Large intestine (tissue), 3 donors: ENCODE data around the gene PRSS38. TPM values are rescaled to one million over a fixed set of nuclear protein-coding genes. Genes with fewer than 3 reads are reported as not detected.

Source experiments
- DNase-seq, 2 donors: peaks; one replicate each; pipeline versions ENCODE4 v3.0.0 to v3.0.0-alpha.2; 2013
- H3K27ac ChIP-seq: one replicate; pipeline ENCODE4 v1.5.1; 2013; ENCODE audit warnings: low read length
- H3K27me3 ChIP-seq: 2 replicates; pipeline ENCODE4 v1.6.1; 2013; ENCODE audit warnings: low read length; ENCODE audit not compliant: control insufficient read depth, insufficient read depth
- H3K36me3 ChIP-seq: 2 replicates; pipeline ENCODE4 v1.6.1; 2013; ENCODE audit warnings: low read length; ENCODE audit not compliant: control insufficient read depth, insufficient read depth
- H3K4me1 ChIP-seq: one replicate; pipeline ENCODE4 v1.6.1; 2013; ENCODE audit warnings: low read length; ENCODE audit not compliant: control insufficient read depth, insufficient read depth
- H3K4me3 ChIP-seq: one replicate; pipeline ENCODE4 v1.5.1; 2013; ENCODE audit warnings: low read length
- H3K9me3 ChIP-seq: one replicate; pipeline ENCODE4 v1.6.1; 2013; ENCODE audit warnings: mild to moderate bottlenecking, low read depth, low read length, moderate library complexity; ENCODE audit not compliant: control insufficient read depth
- WGBS: methylation state at CpG from one replicate; pipeline ENCODE4 v1.1.5; 2013; ENCODE audit warnings: low lambda C conversion rate; ENCODE audit not compliant: insufficient coverage; 5-methylcytosine and 5-hydroxymethylcytosine counted together
- polyA plus RNA-seq: library from polyadenylated mRNA; unstranded; fragments of 120-200 nt; gene quantifications from one replicate; pipeline ENCODE4 v1.2.1, GENCODE V29; 2013

The PRSS38 gene
- polyA plus RNA-seq, 1 donor: not detected

DNA sequence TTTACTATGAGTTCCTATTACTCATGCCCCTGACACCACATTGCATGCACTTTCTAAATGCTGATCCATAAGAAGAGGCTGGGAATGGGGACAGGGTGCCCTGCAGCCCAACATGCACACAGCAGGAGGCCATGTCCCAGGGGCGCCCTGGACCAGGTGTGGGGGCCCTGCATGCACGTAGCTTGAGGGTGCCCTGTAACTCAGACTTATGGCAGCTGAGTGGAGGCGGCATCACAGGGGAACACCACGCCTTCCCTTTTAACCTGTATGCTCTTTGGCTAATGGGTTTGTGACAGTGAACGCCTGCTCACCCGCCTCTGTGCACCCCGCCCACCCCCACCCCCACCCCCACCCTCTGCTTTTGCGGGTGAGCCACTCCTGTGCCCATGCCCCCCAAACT is 44.1 kb upstream of the PRSS38 start:
- Histone ChIP-seq H3K4me3 (no peak overlapping the region), H3K27me3 (no peaks in the 10 kb centered on the region), H3K4me1 (peaks cover 34% of the 10 kb centered on the region), H3K9me3 (no peaks in the 10 kb centered on the region), H3K27ac (no peak overlapping the region), H3K36me3 (peaks cover 45% of the 10 kb centered on the region)
- no CpG with 5 or more reads among the region's 8 CpGs for WGBS
- no peak for DNase-seq

DNA sequence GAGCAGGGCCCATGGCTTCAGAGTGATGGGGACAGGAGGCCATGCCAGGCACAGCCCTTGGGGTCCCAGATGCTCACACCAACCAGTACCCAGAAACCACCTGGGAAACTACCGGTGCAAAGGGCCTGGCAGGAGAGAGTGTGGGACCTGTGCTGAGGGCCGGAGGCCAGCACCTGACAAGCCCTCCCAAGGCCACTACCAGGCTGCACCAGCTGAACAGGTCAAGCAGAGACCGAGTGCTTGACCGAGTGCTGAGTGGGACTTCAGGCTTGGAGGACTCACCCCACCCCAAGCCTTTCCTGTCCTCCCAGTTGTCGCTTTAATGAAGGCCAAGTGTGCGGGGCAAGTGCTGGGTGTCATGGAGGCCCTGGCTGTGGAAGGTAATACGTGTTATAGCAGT is 43.7 kb upstream of the PRSS38 start:
- peaks cover 30% of the 10 kb centered on the region for H3K4me1 ChIP-seq
- no peak for DNase-seq
- H3K9me3 ChIP-seq: no peaks in the 10 kb centered on the region
- peaks cover 43% of the 10 kb centered on the region for H3K36me3 ChIP-seq
- H3K27me3 ChIP-seq: no peaks in the 10 kb centered on the region
- H3K4me3 ChIP-seq: no peak overlapping the region
- H3K27ac ChIP-seq: no peak overlapping the region
- WGBS: no CpG with 5 or more reads among the region's 7 CpGs

DNA sequence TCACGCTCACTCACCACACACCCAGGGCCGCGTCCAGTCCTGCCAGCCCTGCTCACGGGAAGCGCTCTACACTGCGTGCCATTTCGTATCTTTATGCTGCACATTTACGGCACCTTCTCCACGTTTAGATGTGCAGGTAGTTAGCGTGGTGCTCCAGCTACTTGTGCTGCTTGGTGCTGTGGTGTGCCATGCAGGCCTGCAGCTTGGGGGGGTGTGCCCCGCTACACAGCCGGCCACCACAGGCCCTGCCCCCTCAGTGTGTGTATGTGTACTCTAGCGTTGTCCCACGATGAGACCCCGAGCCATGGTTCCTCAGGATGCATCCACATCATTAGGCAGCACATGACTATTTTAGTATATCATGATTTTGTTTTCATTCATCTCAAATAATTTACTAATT is 41.9 kb upstream of the PRSS38 start:
- Histone ChIP-seq H3K36me3 (peaks cover 32% of the 10 kb centered on the region), H3K27ac (no peak overlapping the region), H3K4me3 (no peak overlapping the region), H3K4me1 (peaks cover 15% of the 10 kb centered on the region), H3K9me3 (no peaks in the 10 kb centered on the region), H3K27me3 (no peaks in the 10 kb centered on the region)
- no peak for DNase-seq
- WGBS: 100% methylated on average over 1 of the region's 15 CpGs

DNA sequence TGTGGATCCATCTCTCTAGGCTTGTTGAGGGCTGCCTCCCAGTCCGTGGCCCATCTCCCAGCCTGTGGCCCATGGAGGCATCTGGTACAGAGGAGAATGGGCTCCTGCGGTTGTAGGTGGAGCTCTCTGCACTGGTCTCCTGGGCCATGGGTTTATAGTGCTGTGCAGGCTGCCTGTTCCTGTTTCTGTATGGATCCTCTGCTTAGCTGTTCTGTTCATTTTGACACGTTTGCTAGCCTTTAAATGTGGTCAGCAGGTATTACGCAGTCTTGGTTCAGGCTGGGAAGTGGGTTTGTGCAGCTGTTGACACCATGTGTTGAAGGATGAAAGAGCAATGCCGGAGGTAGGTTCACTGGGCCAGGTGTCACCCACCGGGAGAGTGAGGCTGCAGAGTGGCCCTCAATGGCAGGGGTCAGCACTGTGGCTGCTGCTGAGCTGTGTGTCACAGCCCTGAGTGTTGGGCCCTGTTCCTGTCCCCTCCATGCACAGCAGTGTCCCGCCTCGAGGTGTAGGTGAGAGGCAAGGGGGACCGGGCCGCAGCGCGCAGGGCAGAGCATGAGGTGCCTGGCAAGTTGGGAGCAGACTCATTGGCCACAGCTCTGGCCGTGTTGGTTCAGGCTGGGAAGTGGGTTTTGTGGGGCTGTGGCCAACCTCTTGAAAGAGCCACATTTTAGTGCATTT is 41.3 kb upstream of the PRSS38 start:
- H3K4me1 ChIP-seq: peaks cover 9% of the 10 kb centered on the region
- H3K36me3 ChIP-seq: peaks cover 28% of the 10 kb centered on the region
- H3K27ac ChIP-seq: no peak overlapping the region
- H3K27me3 ChIP-seq: no peaks in the 10 kb centered on the region
- WGBS: no CpG with 5 or more reads among the region's 13 CpGs
- no peak for DNase-seq
- no peak overlapping the region for H3K4me3 ChIP-seq
- H3K9me3 ChIP-seq: no peaks in the 10 kb centered on the region

DNA sequence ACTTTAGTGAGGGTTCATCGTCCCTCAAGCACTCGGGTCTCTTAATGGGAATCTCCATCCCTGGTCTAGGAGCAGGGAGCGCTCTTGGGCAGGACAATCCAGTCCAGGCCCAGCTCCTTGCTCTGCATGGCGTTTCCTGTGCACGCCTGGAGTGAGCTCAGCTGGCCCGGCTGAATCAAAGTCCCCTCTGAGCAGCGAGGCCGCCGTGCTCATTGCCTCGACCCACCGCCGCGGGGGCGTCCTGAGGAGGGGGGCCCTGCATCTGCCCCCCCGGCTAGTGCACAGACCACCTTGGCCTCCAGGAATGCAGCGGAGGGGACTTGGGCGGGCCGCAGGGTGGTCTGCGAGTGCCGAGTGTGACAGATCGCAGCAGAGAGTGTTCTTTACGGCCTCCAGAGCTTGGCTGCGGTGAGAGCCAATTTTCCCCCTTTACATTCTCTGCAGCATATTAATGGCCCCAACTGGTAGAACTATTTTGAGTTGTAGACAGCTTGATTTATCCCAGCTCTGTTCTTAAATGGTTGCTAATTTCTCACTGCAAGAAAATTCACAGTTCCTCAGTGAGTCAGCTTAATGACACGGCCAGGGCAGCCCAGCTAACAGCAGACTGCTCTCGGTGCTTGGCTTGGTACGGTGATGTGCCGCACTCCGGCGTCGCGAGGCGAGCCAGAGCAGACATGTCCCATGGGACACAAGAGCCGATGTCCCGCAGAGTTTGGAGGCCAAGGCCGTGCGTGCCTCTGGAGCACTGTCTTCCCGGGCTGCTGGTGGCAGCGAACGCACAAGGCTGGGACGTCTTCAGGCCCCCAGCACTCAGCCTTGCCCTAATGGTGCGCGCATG is 40.4 kb upstream of the PRSS38 start:
- Histone ChIP-seq H3K27ac (no peak overlapping the region), H3K36me3 (peaks cover 24% of the 10 kb centered on the region), H3K4me3 (no peak overlapping the region), H3K9me3 (no peaks in the 10 kb centered on the region), H3K27me3 (no peaks in the 10 kb centered on the region), H3K4me1 (peaks cover 9% of the 10 kb centered on the region)
- WGBS: no CpG with 5 or more reads among the region's 42 CpGs
- DNase-seq: peak in 1 of 2 donors; percentile 20

DNA sequence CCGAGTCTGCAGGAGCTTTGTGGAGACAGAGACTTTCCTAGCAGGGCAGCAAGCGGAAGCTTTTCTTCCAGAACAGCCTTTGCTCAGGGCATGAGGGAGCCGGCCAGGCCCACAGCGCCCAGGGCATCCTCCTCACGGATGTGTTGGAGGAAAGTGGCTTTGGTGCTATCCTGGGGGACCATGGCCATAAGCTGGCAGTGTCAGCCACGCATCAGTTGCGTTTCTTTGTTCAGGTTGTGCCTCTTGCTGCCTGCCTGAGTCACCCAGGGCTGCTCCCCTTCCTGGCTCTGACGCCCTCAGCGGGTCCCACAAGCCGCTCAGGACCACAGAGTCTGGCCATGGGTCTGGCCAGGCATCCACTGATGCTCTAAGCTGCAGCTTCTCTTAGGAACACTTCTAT is 39.6 kb upstream of the PRSS38 start:
- Histone ChIP-seq H3K9me3 (no peaks in the 10 kb centered on the region), H3K4me1 (peaks cover 9% of the 10 kb centered on the region), H3K36me3 (peaks cover 24% of the 10 kb centered on the region), H3K4me3 (no peak overlapping the region), H3K27me3 (no peaks in the 10 kb centered on the region), H3K27ac (no peak overlapping the region)
- WGBS: no CpG with 5 or more reads among the region's 10 CpGs
- no peak for DNase-seq

DNA sequence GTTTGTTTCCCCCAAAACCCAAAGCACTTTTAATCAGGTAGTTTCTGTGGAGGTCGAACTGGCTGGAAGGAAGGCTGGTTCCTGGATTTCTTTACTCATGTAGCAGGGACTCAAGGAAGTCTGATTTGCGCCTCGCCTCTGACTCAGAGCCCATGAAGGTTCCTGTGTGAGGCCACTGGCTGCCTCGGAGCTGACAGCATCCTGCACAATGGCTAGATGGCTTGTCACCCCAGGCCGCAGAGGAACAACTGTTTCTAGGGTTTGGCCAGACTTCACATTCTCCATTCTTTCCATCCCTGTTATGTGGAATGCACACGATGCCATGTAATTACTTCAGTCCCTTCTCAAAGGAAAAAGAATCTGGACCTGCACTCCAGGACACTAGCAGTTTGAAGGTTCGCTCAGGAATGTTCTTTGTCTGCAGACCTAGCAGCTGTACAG is 39.1 kb upstream of the PRSS38 start:
- no peak overlapping the region for H3K27ac ChIP-seq
- H3K36me3 ChIP-seq: peaks cover 26% of the 10 kb centered on the region
- DNase-seq: no peak

DNA sequence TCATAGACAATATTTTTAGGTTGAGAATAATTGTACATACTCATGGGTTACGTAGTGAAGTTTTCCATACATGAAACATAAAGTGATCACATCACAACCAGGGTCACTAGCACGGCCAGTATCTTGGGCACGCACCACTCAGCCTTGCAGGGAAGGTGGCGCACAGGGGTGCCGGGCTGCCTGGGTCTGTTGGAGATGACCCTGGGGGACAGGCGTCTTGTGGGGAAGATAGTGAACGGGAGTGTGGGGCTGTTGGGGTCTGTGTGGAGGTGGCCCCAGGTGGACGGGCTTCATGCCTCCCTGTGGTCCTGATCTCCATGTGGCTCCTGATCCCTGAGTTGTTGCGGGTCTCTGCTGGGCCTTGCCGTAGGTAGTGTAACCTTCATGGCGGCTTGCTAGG is 38.3 kb upstream of the PRSS38 start:
- Histone ChIP-seq H3K27me3 (no peaks in the 10 kb centered on the region), H3K9me3 (no peaks in the 10 kb centered on the region), H3K4me1 (peaks cover 9% of the 10 kb centered on the region), H3K4me3 (no peak overlapping the region), H3K27ac (no peak overlapping the region), H3K36me3 (peaks cover 27% of the 10 kb centered on the region)
- no CpG with 5 or more reads among the region's 11 CpGs for WGBS
- no peak for DNase-seq

More for the DNA sequence above, 39.1 kb upstream of the PRSS38 start:
- H3K9me3 ChIP-seq: no peaks in the 10 kb centered on the region
- no peaks in the 10 kb centered on the region for H3K27me3 ChIP-seq
- no CpG with 5 or more reads among the region's 7 CpGs for WGBS
- no peak overlapping the region for H3K4me3 ChIP-seq
- H3K4me1 ChIP-seq: peaks cover 9% of the 10 kb centered on the region

DNA sequence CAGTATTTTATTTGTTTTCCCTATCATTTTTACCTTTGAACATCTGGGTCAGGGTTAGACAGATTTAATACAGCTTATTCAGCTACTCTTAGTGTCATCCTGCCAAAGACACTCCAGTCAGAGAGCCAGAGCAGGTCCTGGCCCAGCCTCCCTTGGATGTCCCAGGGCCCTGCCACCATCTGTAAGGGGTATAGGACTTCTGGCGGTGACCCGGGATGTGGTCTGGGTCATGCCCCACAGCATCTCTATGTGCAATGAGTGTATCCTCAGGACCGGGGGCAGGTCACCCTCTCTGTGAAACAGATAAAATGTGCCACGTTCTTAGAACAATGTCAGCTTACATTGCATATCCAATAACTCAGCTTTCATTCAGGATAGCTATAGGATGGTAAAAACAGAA is 37.8 kb upstream of the PRSS38 start:
- no CpG with 5 or more reads among the region's 4 CpGs for WGBS
- Histone ChIP-seq H3K27me3 (no peaks in the 10 kb centered on the region), H3K36me3 (peaks cover 31% of the 10 kb centered on the region), H3K27ac (no peak overlapping the region), H3K4me1 (peaks cover 9% of the 10 kb centered on the region), H3K9me3 (no peaks in the 10 kb centered on the region), H3K4me3 (no peak overlapping the region)
- DNase-seq: no peak

DNA sequence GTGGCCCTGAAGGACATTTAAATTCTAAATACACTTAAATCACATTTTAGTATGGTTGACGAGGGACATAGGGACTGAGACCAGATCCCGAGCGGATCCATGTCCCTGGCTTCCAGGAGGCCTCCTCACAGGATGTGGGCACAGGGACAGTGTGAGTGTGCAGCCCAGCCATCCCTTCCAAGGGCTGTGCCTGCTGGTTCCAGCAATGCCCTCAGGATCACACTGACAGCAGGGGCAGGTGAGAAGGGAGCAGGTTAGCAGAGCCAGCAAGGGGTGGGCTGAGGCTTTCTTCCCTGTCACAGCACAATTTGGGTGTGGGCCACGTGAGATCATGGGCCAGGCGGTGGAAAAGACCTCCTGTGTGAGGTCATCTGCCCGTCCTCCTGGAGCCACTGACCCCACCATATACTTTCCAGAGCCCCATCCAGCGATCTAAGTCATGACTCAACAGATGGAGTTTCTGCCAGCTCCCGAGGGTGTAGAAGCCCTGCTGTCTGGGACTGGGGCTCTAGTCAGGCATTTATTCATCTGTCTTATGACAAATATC is 37.0 kb upstream of the PRSS38 start:
- DNase-seq: no peak
- WGBS: no CpG with 5 or more reads among the region's 8 CpGs
- no peak overlapping the region for H3K4me3 ChIP-seq
- peaks cover 9% of the 10 kb centered on the region for H3K4me1 ChIP-seq
- H3K9me3 ChIP-seq: no peaks in the 10 kb centered on the region
- H3K27ac ChIP-seq: no peak overlapping the region
- peaks cover 31% of the 10 kb centered on the region for H3K36me3 ChIP-seq
- H3K27me3 ChIP-seq: no peaks in the 10 kb centered on the region
